Measurements from ENCODE around the gene SLC22A23.

The SLC22A23 gene

GRCh38 chr6:3372912-3373554, 83.8 kb downstream of the SLC22A23 start:
- in situ Hi-C loops (cut with MboI; ENCODE audit: low sequenced_read_pairs): no loop called here

DNA sequence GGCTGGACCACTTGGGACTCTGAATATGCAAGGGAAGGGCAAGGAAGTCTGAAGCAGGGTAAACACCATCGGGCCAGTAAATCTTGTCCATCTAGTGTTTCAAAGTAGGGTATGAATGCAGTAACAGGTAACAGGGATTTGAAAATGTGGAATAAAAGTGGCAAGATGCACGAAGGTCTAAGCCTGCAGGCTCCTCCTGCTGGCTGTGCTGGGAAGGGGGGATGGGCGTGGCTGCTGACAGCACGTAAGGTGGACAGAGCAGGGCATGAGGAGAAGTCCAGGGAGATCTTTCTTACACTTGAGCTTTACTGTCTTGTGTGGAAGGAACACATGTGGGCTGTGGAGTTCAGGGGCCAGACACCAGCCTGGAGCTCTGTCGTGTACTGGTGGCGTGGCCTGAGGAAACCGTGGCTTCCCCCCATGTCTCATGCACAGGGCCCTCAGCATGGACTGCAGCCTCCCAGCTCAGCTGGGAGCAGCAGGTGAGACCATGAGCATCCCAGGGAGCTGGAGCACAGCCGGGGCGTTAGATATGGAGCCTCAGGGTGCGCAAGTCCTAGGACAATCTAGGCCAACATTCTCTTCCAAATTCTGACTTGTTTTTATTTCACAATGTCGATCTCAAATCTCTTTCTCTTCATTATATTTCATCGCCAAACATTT, 84.5 kb downstream of the SLC22A23 start:
- in situ Hi-C loops (cut with MboI; ENCODE audit: low sequenced_read_pairs): no loop called here

DNA sequence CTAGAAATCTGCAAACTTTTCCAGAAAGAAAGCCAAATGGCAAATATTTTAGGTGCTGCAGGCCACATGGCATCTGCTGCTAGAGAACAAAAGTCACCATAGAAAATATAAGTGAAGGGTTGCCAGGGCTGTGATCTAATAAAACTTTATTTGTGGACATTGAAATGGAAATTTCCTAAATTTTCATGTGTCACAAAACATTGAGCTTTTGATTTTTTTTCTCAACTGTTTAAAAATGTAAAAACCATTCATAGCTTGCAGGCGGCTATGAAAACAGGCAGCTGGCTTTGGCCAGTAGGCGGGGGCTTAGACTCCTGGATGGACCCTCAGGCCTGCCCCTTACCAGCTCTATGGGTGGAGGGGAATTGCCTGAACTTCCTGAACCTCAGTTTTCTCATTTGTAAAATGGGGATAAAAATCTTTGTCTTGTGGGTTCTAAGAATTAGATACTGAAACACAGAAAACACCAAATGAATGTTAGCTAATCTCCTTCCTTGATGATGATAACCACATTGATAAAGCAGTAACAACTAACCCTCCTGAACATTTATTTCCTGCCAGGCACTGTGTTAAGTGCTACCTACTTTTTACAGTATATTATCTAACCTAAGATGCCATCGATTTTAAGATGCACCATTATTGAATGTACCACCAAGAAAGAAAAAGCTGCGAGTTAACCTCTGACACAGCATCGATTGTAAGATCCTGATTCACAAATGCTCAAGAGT, 85.5 kb downstream of the SLC22A23 start:
- in situ Hi-C loops (cut with MboI; ENCODE audit: low sequenced_read_pairs): no loop called here

DNA sequence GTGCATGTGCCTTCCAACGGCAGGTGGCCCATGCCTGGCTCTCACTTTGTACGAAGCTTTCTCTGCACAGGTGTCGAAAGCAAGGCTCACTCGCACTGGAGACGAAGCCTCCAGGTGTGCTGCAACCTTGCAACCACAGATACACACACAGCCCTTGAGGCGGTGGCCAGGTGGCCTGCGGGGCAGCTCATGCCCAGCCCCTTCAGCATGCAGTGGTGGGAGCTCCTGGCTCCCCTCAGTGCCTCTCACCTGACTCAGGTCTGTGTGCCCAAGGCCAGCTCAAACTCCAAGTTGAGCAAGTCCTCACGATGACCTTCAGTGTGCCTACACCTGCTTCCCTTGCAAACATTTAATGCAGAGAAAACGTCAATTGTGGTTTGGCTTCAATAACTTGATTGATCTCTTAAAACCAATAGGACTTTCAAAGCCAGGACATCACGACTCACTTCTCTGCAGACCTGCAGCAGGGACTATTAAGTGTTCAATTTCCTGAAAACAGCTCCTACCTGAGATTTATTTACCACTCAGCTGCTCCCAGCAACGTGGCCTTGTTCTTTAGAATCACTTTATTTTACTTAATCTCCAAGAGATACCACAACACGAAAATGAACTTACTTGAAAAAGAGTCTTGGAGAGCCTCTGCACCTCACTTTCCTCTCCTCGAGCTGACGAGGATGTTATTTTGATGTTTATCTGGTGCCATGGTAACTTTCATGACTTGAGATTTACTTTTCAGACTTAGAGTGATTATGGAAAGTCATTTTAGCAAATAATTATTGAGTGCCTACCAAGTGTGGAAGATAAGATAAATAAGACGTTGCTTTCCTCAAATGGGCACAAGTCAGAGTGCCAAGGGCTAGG, 86.3 kb downstream of the SLC22A23 start:
- in situ Hi-C loops (cut with MboI; ENCODE audit: low sequenced_read_pairs): no loop called here

GRCh38 chr6:3369985-3370360, 86.9 kb downstream of the SLC22A23 start:
- in situ Hi-C loops (cut with MboI; ENCODE audit: low sequenced_read_pairs): no loop called here

DNA sequence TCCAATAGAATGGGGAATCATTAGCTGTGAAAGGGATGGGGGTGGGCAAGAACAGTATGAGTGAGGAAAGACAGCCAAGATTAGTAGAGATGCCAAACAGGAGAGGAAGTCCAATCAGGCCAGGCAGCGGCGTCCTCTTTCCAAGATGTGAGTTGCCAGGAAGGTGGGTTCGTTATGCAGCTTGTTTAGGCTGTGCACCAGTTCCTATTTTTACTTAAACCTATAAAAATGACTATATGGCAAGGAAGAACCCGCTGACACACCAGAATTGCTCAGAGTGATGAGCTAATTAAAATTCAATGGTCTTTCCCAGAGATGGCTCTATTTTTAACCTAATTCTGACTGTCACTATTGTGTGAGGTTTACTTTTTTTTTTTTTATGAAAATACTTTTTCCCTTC, 88.2 kb downstream of the SLC22A23 start:
- in situ Hi-C loops (cut with MboI; ENCODE audit: low sequenced_read_pairs): no loop called here

DNA sequence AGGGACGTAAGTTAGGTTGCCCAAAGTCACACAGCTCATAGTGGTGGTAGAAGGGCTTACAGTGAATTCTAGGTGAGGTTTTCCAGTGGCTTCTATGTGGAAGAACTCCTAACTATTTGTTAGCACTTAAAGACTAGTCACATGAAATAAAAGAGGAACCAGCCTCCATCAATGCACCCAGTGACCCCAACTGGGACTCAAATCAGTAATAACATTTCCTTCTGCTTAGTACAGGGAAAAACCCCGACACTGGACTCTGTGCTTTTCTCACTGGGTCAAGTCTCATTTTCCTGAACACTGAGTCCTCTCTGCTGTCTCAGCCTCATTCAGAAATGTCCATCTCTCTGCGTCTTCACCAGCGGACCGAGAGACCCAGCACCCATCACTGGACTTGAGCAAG, 89.2 kb downstream of the SLC22A23 start:
- in situ Hi-C loops (cut with MboI; ENCODE audit: low sequenced_read_pairs): no loop called here

GRCh38 chr6:3366596-3367413, 90.0 kb downstream of the SLC22A23 start:
- in situ Hi-C loops (cut with MboI; ENCODE audit: low sequenced_read_pairs): no loop called here

DNA sequence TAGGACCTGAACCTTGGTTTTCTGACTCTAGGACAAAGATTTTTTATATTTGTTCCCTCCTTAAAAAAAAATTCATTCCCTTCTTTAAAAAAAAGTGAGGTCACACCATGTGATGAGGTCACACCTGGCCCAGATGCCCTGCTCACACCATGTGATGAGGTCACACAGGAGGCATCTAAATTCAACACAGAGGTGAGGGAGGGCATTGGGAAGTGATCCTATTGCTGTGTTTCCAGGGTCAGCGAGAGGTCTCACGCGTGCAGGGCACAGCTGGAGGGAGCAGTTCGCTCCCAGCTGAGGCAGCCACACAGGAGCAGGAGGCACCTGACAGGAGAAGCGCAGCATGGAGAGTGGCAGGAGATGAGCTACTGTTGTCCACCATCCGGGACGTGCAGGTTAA, 92.5 kb downstream of the SLC22A23 start:
- in situ Hi-C loops (cut with MboI; ENCODE audit: low sequenced_read_pairs): no loop called here

- in situ Hi-C loops (cut with MboI; ENCODE audit: low sequenced_read_pairs): no loop called here
These were observed 93.4 kb downstream of the SLC22A23 start for GRCh38 chr6:3363296-3364025.

DNA sequence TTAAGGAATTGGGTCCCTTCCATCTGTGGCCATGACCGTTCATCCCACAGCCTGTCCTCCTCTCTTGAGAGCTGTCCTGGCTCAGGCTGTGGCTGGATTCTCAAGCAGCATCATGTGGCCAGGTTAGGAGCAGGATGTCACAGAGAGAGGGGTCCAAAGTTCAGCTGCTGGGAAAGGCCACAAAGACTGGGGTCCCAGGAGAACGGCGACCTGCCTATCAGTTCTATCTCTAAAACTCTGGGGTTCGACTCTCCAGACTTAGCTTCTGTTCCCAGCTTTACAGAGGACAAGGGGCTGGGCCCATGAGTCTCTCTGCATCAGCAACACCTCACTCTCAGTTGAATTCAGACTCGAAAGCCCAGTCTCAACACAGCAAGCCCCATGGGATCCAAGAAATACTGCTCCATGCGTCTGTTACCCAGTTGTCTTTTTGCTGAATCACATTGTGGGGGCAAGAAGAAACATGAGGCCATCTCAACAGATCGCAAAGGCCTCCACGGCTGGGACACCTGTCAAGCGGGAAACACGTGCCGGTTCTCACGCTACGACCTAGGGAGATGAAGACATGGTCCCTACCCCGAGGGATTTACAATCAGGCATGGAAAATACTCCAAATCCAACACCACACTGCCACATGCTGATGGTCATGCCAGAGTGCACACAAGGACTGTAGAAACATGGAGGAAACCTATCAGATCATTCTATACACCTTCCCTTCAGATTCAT, 95.4 kb downstream of the SLC22A23 start:
- in situ Hi-C loops (cut with MboI; ENCODE audit: low sequenced_read_pairs): no loop called here

- in situ Hi-C loops (cut with MboI; ENCODE audit: low sequenced_read_pairs): no loop called here
These were observed 96.2 kb downstream of the SLC22A23 start for GRCh38 chr6:3360727-3361045.

DNA sequence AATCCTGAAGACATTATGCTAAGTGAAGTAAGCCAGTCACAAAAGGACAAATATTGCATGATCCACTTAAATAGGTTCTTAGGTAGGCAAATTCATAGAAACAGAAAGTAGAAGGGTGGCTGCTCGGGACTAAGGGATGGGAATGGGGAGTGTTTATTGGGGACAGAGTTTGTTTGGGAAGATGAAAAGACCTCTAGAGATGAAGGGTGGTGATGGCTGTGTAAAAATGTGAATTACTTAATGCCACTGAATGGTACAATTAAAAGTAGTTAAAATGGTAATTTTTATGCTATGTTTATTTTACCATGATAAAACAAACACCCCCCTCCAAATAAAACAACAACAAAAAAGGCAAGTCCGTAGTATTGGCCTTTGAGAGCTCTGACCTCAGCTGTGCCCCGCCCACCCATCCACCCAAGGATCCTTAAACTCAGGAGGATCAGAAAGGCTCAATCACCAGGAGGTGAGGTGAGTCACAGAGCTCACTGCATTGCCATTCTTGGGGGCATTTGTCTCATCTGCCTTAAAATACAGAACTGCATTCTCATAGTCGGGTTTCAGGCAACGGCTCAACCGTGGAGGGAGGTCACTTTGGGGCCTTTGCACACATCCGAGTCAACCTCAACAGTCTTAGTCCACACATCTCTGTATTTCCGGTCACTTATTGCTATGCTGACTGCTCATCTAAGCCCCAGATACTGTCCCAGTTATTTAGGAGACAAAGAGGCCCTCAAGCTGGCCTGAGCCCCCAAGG, 96.7 kb downstream of the SLC22A23 start:
- in situ Hi-C loops (cut with MboI; ENCODE audit: low sequenced_read_pairs): no loop called here

GRCh38 chr6:3359101-3359752, 97.6 kb downstream of the SLC22A23 start:
- in situ Hi-C loops (cut with MboI; ENCODE audit: low sequenced_read_pairs): no loop called here

DNA sequence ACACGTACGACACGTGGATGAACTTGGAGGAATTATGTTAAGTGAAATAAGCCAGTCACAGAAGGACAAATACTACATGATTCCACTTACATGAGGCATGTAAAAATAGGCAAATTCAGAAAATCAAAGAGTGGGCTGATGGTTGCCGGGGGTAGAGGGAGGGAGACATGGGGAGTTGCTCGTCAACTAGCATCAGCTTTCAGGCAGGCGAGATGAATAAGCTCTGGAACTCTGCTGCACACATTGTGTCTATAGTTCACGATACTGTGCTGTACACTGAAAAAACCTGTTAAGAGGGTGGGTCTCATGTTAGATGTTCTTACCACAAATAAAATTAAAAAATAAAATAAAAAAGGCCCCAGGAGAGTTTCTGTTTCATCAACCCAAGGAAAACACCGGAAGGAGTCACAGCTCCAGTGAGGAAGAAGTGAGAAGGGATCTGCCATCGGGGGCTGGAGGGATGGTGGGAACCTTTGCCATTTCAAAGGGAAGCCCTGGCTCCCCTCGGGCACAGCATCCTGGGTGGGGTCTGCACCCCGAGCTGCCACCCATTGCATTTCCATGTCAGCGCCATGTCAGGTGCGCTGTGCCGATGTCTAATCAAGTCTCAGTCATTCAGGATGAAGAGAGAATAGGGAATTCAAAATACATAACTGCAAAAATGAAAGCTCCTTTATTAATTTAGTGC, 98.3 kb downstream of the SLC22A23 start:
- in situ Hi-C loops (cut with MboI; ENCODE audit: low sequenced_read_pairs): no loop called here

DNA sequence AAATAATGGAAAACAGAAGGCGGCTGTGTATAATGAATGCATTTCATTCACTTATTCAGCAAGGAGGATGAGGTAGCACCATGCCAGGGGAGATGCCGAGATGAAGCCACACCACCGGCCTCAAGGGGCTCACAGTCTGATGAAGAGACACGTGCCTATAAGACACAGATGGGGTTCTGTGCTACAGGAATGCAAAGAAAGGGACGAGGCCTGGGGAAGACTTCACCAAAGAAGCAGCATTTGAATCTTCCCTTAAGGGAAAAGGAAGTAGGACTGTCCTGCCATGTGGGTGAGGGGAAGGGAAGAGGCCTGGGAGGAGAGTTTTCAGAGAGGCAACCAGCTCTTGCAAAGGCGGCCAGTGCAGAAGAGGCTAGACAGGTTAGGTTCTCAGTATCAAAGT, 99.2 kb downstream of the SLC22A23 start:
- in situ Hi-C loops (cut with MboI; ENCODE audit: low sequenced_read_pairs): no loop called here

DNA sequence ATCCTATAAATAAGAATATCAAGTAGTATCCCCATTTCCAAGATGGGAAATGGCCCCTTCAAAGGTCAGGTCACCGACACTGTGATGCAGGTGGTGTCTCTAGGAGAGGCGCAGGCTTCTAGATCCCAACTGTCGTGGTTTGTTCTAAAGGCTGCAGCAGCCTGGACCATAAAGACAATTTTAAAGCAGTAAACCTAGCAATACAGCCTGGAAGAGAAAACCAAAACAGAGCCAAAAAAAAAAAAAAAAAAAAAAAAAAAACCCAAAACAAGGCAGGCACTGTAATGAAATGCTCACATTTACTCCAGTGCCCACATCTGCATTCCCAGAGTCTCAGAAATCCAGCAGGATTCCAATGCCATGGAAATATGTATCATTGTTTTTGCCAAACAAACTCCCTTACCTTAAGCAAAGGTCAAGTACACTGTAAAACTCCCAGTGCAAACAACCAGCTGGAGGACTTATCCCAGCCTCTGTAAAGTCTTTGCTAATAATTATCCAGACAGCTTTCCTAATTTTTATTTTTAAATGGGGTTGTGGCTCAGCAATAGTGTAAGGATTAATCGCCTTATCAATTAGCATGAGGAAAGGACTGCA, 99.9 kb downstream of the SLC22A23 start:
- in situ Hi-C loops (cut with MboI; ENCODE audit: low sequenced_read_pairs): no loop called here
